Lung (tissue), 12 donors: Measurements from ENCODE around the gene PACSIN3. TPM values are rescaled to one million over a fixed set of nuclear protein-coding genes. Genes with fewer than 3 reads are reported as not detected.
A peak's percentile ranks its signal among the peaks of the same experiment; 100 is the strongest.

Experiments used
- ATAC-seq: fragments of 200-7000 bp; cut with Tn5 transposase; one replicate; pipeline ENCODE4 v1.9.1; 2020; ENCODE audit warnings: moderate number of reproducible peaks; ENCODE audit not compliant: insufficient read depth, low FRiP score
- DNase-seq, 3 donors: peaks; one replicate each; pipeline ENCODE4 v3.0.0-alpha.2; 2013 to 2017
- H3K27ac ChIP-seq, 2 donors: one replicate each; pipeline ENCODE4 v1.5.1; 2013; ENCODE audit warnings: mild to moderate bottlenecking in 2 of 2, moderate library complexity in 2 of 2, control low read depth in 1 of 2, inconsistent platforms in 1 of 2, low read depth in 1 of 2, low read length in 1 of 2
- H3K27me3 ChIP-seq, 3 donors: one replicate each; pipeline ENCODE4 v1.5.1; 2013; ENCODE audit warnings: low read length in 2 of 3; ENCODE audit not compliant: control insufficient read depth in 3 of 3, insufficient read depth in 3 of 3
- H3K36me3 ChIP-seq, 4 donors: one replicate each; pipeline ENCODE4 v1.5.1; 2013; ENCODE audit warnings: low read length in 4 of 4, mild to moderate bottlenecking in 1 of 4, moderate library complexity in 1 of 4; ENCODE audit not compliant: control insufficient read depth in 4 of 4, insufficient read depth in 4 of 4
- H3K4me1 ChIP-seq, 5 donors: one replicate each; pipeline ENCODE4 v1.5.1; 2013; ENCODE audit warnings: low read length in 5 of 5, mild to moderate bottlenecking in 2 of 5, moderate library complexity in 1 of 5; ENCODE audit not compliant: control insufficient read depth in 5 of 5, insufficient read depth in 5 of 5
- H3K4me3 ChIP-seq: one replicate; pipeline ENCODE4 v1.5.1; 2013; ENCODE audit warnings: mild to moderate bottlenecking, control low read depth, moderate library complexity
- H3K9ac ChIP-seq, 2 donors: one replicate each; pipeline ENCODE4 v1.5.1; 2013; ENCODE audit warnings: low read length in 2 of 2, control low read depth in 1 of 2; ENCODE audit not compliant: insufficient read depth in 1 of 2
- H3K9me3 ChIP-seq, 4 donors: one replicate each; pipeline ENCODE4 v1.5.1; 2013; ENCODE audit warnings: low read length in 3 of 4, mild to moderate bottlenecking in 1 of 4, moderate library complexity in 1 of 4; ENCODE audit not compliant: control insufficient read depth in 4 of 4, insufficient read depth in 3 of 4
- CTCF ChIP-seq: IDR thresholded peaks from 2 replicates; pipeline ENCODE4 v1.5.1; 2012; ENCODE audit warnings: mild to moderate bottlenecking; ENCODE audit errors: control extremely low read depth, extremely low read depth
- WGBS, 2 donors: extraction: QIAGEN DNeasy Blood & Tissue Kit; methylation state at CpG; one replicate each; pipeline ENCODE4 v1.1.7; 2013; 5-methylcytosine and 5-hydroxymethylcytosine counted together
- polyA plus RNA-seq, 2 donors: library from polyadenylated mRNA; stranded (reverse); fragments of 200-250 nt; gene quantifications; one replicate each; pipeline ENCODE4 v1.2.1, GENCODE V29; 2013
- total RNA-seq, 2 donors: library from RNA; depleted of rRNA in 1 of 2; stranded (reverse); fragments of >200 nt in 1 of 2; gene quantifications; one replicate each; pipeline ENCODE4 v1.2.1, GENCODE V29; 2014 to 2021
- donor health status: control.
- donor health status: control.
- donor health status: Bipolar disorder and iron deficiency.
- donor health status: healthy.
- donor health status: DM: yes; HTN: yes; CAD: no.

Gene PACSIN3
- total and polyA plus RNA-seq, 4 donors, result 20.6 to 53.3 (median 36.3) TPM

GRCh38 chr11:47161134-47161854, 24.9 kb downstream of the PACSIN3 start:
- WGBS, 2 donors, result 52 to 58% methylated on average over 14 of the region's 14 CpGs

GRCh38 chr11:47160753-47161133, 25.5 kb downstream of the PACSIN3 start:
- no peak overlapping the region for H3K27ac ChIP-seq
- DNase-seq (no peak), ATAC-seq (no peak)
- TF ChIP-seq CTCF, result no peak
- peaks cover 5 to 28% (median 11%) of the 10 kb centered on the region in 4 donors for H3K36me3 ChIP-seq
- H3K4me1 ChIP-seq, result peaks cover 0 to 20% (median 3%) of the 10 kb centered on the region in 5 donors
- 93% methylated on average over 5 of the region's 5 CpGs for WGBS, 2 donors
- H3K9me3 ChIP-seq, result no peaks in the 10 kb centered on the region
- no peaks in the 10 kb centered on the region for H3K27me3 ChIP-seq
- H3K4me3 ChIP-seq, result no peak overlapping the region
- no peak overlapping the region for H3K9ac ChIP-seq

More at GRCh38 chr11:47161134-47161854, 24.9 kb downstream of the PACSIN3 start:
- Histone ChIP-seq H3K9me3 (no peaks in the 10 kb centered on the region), H3K4me1 (peaks cover 0 to 15% (median 3%) of the 10 kb centered on the region in 5 donors), H3K4me3 (no peak overlapping the region), H3K9ac (no peak overlapping the region), H3K27me3 (no peaks in the 10 kb centered on the region), H3K36me3 (peaks cover 6 to 34% (median 15%) of the 10 kb centered on the region in 4 donors), H3K27ac (no peak overlapping the region)
- TF ChIP-seq CTCF, result peak; percentile 43
- peak; percentile 86 for ATAC-seq
- DNase-seq, result peak; percentile 79 to 83 (median 80)

- ATAC-seq (no peak), DNase-seq (no peak)
- no peak for TF ChIP-seq CTCF
- Histone ChIP-seq H3K9me3 (no peaks in the 10 kb centered on the region), H3K9ac (no peak overlapping the region), H3K4me3 (no peak overlapping the region), H3K27me3 (no peaks in the 10 kb centered on the region), H3K36me3 (peaks cover 0 to 8% (median 1%) of the 10 kb centered on the region in 4 donors), H3K4me1 (peaks cover 0 to 36% (median 3%) of the 10 kb centered on the region in 5 donors), H3K27ac (no peak overlapping the region)
- WGBS, 2 donors, result 67 to 75% methylated on average over 5 of the region's 5 CpGs
Measured at GRCh38 chr11:47158242-47158641, 28.0 kb downstream of the PACSIN3 start.
